ENCODE results near the gene KLC1.

KLC1 gene

GRCh38 chr14:103719751-103720150 is 90.7 kb downstream of the KLC1 start:
- DNase-seq (ENCODE audit: low spot score): no peak

- DNase-seq (ENCODE audit: low spot score): no peak
Observed at GRCh38 chr14:103721334-103722120, 92.5 kb downstream of the KLC1 start.

- DNase-seq (ENCODE audit: low spot score): no peak
Observed at GRCh38 chr14:103723748-103724081, 94.7 kb downstream of the KLC1 start.

GRCh38 chr14:103724116-103724515 is 95.1 kb downstream of the KLC1 start:
- no peak for DNase-seq (ENCODE audit: low spot score)

GRCh38 chr14:103725001-103725682 is 96.1 kb downstream of the KLC1 start:
- no peak for DNase-seq (ENCODE audit: low spot score)

- no peak for DNase-seq (ENCODE audit: low spot score)
Observed at GRCh38 chr14:103725739-103726395, 96.9 kb downstream of the KLC1 start.

- no peak for DNase-seq (ENCODE audit: low spot score)
Observed at GRCh38 chr14:103726474-103726873, 97.5 kb downstream of the KLC1 start.

GRCh38 chr14:103727313-103727980 is 98.4 kb downstream of the KLC1 start:
- DNase-seq (ENCODE audit: low spot score): no peak

- no peak for DNase-seq (ENCODE audit: low spot score)
Observed at GRCh38 chr14:103728141-103728540, 99.1 kb downstream of the KLC1 start.

GRCh38 chr14:103728721-103729120 is 99.7 kb downstream of the KLC1 start:
- no peak for DNase-seq (ENCODE audit: low spot score)

- DNase-seq (ENCODE audit: low spot score): no peak
Observed at GRCh38 chr14:103729496-103730448, 100.8 kb downstream of the KLC1 start.

GRCh38 chr14:103730490-103731035 is 101.6 kb downstream of the KLC1 start:
- no peak for DNase-seq (ENCODE audit: low spot score)

GRCh38 chr14:103731481-103731880 is 102.5 kb downstream of the KLC1 start:
- DNase-seq (ENCODE audit: low spot score): no peak

GRCh38 chr14:103731916-103732867 is 103.2 kb downstream of the KLC1 start:
- no peak for DNase-seq (ENCODE audit: low spot score)

- no peak for DNase-seq (ENCODE audit: low spot score)
Observed at GRCh38 chr14:103732868-103733620, 104.0 kb downstream of the KLC1 start.

- no peak for DNase-seq (ENCODE audit: low spot score)
Observed at GRCh38 chr14:103733651-103734050, 104.6 kb downstream of the KLC1 start.

- DNase-seq (ENCODE audit: low spot score): no peak
Observed at GRCh38 chr14:103734081-103734888, 105.3 kb downstream of the KLC1 start.

- DNase-seq (ENCODE audit: low spot score): no peak
Observed at GRCh38 chr14:103735022-103735421, 106.0 kb downstream of the KLC1 start.

All from SK-N-DZ (cell line).